ENCODE data around the gene RBFOX2.
"Not testable (repeated sequence)": the region's sequence is repeated elsewhere in the genome, so short reads cannot be mapped to it uniquely, and the experiment has no call there.

RBFOX2 gene

GRCh38 chr22:35834061-35834460, 194.6 kb downstream of the RBFOX2 start:
- DNase-seq (ENCODE audit: low read depth in 2 of 2) = no peak

- DNase-seq (ENCODE audit: low read depth in 2 of 2) = no peak
Observed at GRCh38 chr22:35830305-35830704, 198.3 kb downstream of the RBFOX2 start.

- DNase-seq (ENCODE audit: low read depth in 2 of 2) = no peak
Observed at GRCh38 chr22:35824256-35824655, 204.4 kb downstream of the RBFOX2 start.

- no peak for DNase-seq (ENCODE audit: low read depth in 2 of 2)
Observed at GRCh38 chr22:35821654-35822053, 207.0 kb downstream of the RBFOX2 start.

- no peak for DNase-seq (ENCODE audit: low read depth in 2 of 2)
Observed at GRCh38 chr22:35819421-35819820, 209.2 kb downstream of the RBFOX2 start.

- no peak for DNase-seq (ENCODE audit: low read depth in 2 of 2)
Observed at GRCh38 chr22:35818897-35819296, 209.7 kb downstream of the RBFOX2 start.

- DNase-seq (ENCODE audit: low read depth in 2 of 2) = no peak
Observed at GRCh38 chr22:35812600-35812999, 216.0 kb downstream of the RBFOX2 start.

GRCh38 chr22:35811670-35812069, 217.0 kb downstream of the RBFOX2 start:
- no peak for DNase-seq (ENCODE audit: low read depth in 2 of 2)

- no peak for DNase-seq (ENCODE audit: low read depth in 2 of 2)
Observed at GRCh38 chr22:35809816-35810215, 218.8 kb downstream of the RBFOX2 start.

- no peak for DNase-seq (ENCODE audit: low read depth in 2 of 2)
Observed at GRCh38 chr22:35808377-35808776, 220.2 kb downstream of the RBFOX2 start.

GRCh38 chr22:35806668-35807067, 222.0 kb downstream of the RBFOX2 start:
- DNase-seq (ENCODE audit: low read depth in 2 of 2) = not testable (repeated sequence)

- no peak for DNase-seq (ENCODE audit: low read depth in 2 of 2)
Observed at GRCh38 chr22:35805466-35805865, 223.2 kb downstream of the RBFOX2 start.

GRCh38 chr22:35804421-35804820, 224.2 kb downstream of the RBFOX2 start:
- no peak for DNase-seq (ENCODE audit: low read depth in 2 of 2)

- DNase-seq (ENCODE audit: low read depth in 2 of 2) = no peak
Observed at GRCh38 chr22:35802885-35803284, 225.7 kb downstream of the RBFOX2 start.

- not testable (repeated sequence) for DNase-seq (ENCODE audit: low read depth in 2 of 2)
Observed at GRCh38 chr22:35801301-35801700, 227.3 kb downstream of the RBFOX2 start.

- no peak for DNase-seq (ENCODE audit: low read depth in 2 of 2)
Observed at GRCh38 chr22:35799150-35799549, 229.5 kb downstream of the RBFOX2 start.

- DNase-seq (ENCODE audit: low read depth in 2 of 2) = no peak
Observed at GRCh38 chr22:35797411-35797810, 231.2 kb downstream of the RBFOX2 start.

GRCh38 chr22:35795476-35795875, 233.1 kb downstream of the RBFOX2 start:
- DNase-seq (ENCODE audit: low read depth in 2 of 2) = no peak

- no peak for DNase-seq (ENCODE audit: low read depth in 2 of 2)
Observed at GRCh38 chr22:35792506-35792905, 236.1 kb downstream of the RBFOX2 start.

GRCh38 chr22:35791788-35792187, 236.8 kb downstream of the RBFOX2 start:
- DNase-seq (ENCODE audit: low read depth in 2 of 2) = not testable (repeated sequence)

GRCh38 chr22:35785181-35785923, 243.3 kb downstream of the RBFOX2 start:
- DNase-seq (ENCODE audit: low read depth in 2 of 2) = peak; percentile 67

- DNase-seq (ENCODE audit: low read depth in 2 of 2) = no peak
Observed at GRCh38 chr22:35784633-35785032, 244.0 kb downstream of the RBFOX2 start.

- DNase-seq (ENCODE audit: low read depth in 2 of 2) = peak; percentile 54 to 56
Observed at GRCh38 chr22:35783943-35784614, 244.5 kb downstream of the RBFOX2 start.

All from fibroblast of skin of left quadriceps (primary cell).